Fibroblast of skin of left quadriceps (primary cell): ENCODE measurements around the gene STAG1.
"Not testable (repeated sequence)": the region's sequence is repeated elsewhere in the genome, so short reads cannot be mapped to it uniquely, and the experiment has no call there.

Experiments
- DNase-seq, 2 experiments: peaks; one replicate each; pipeline ENCODE4 v3.0.0-alpha.2; 2013; ENCODE audit warnings: low read depth in 2 of 2

STAG1 gene

GRCh38 chr3:136752172-136752421, at the start of gene STAG1:
Gene STAG1, minus strand, starts transcription at chr3:136752378. Its CDS starts 121,480 bp downstream, at chr3:136630898.
- DNase-seq = no peak

- not testable (repeated sequence) for DNase-seq
These were observed 49.0 kb upstream of the STAG1 start for GRCh38 chr3:136801146-136801545.

GRCh38 chr3:136792556-136793330, 40.6 kb upstream of the STAG1 start:
- no peak for DNase-seq

GRCh38 chr3:136790786-136791185, 38.6 kb upstream of the STAG1 start:
- DNase-seq = no peak

- DNase-seq = no peak
These were observed 37.8 kb upstream of the STAG1 start for GRCh38 chr3:136789976-136790375.

- DNase-seq = no peak
These were observed 36.0 kb upstream of the STAG1 start for GRCh38 chr3:136788154-136788553.

GRCh38 chr3:136787349-136787748, 35.2 kb upstream of the STAG1 start:
- no peak for DNase-seq

GRCh38 chr3:136783708-136784191, 31.6 kb upstream of the STAG1 start:
- DNase-seq = no peak

- DNase-seq = no peak
These were observed 28.6 kb upstream of the STAG1 start for GRCh38 chr3:136780741-136781140.

GRCh38 chr3:136778865-136779264, 26.7 kb upstream of the STAG1 start:
- no peak for DNase-seq

GRCh38 chr3:136772709-136773108, 20.5 kb upstream of the STAG1 start:
- DNase-seq = no peak

- not testable (repeated sequence) for DNase-seq
These were observed 6.3 kb upstream of the STAG1 start for GRCh38 chr3:136758160-136759102.

- no peak for DNase-seq
These were observed 3.0 kb upstream of the STAG1 start for GRCh38 chr3:136755192-136755591.

- DNase-seq = no peak
These were observed 1.3 kb upstream of the STAG1 start for GRCh38 chr3:136753326-136753939.

- DNase-seq = peak; percentile 97
These were observed 496 bp upstream of the STAG1 start for GRCh38 chr3:136752422-136753325.

- DNase-seq = peak; percentile 67 to 70
These were observed 634 bp downstream of the STAG1 start for GRCh38 chr3:136751316-136752171.

- peak; percentile 34 to 37 for DNase-seq
These were observed 1.3 kb downstream of the STAG1 start for GRCh38 chr3:136750897-136751315.

GRCh38 chr3:136750209-136750896, 1.8 kb downstream of the STAG1 start:
- no peak for DNase-seq

GRCh38 chr3:136749602-136750001, 2.6 kb downstream of the STAG1 start:
- DNase-seq = not testable (repeated sequence)

- DNase-seq = no peak
These were observed 3.1 kb downstream of the STAG1 start for GRCh38 chr3:136749091-136749490.
